IPS-NIHi11 (cell line): ENCODE results near the gene EDDM3A.

Experiments
- DNase-seq: peaks from one replicate; pipeline ENCODE4 v3.0.0; 2012; ENCODE audit warnings: mixed read lengths, low spot score

EDDM3A gene

DNA sequence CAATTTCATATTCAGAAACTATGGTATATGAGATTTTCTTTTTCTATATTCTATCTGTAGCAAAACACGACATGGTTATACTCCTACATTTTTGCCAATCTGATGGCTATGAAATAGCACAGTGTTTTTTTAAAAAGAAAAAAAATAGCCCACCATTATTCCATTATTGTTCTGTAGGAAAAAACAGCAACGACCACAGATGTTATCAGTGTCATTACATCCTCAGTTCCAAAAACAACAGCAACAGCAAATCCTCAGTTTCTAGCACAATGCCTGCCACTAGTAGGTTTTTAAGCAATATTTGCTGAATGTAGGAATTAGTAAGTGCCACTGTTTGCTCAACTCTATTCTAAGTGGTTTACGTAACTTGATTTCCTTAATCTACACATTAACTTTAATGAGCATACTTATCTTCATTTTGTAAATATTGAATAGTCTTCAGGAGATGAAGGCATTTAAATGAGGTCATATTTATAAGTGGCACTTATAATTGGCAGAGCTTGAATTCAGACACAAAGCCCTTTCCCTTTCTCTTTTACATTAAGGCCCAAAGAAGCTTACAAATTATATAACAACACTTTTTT is 43.6 kb downstream of the EDDM3A start:
- DNase-seq: no peak

DNA sequence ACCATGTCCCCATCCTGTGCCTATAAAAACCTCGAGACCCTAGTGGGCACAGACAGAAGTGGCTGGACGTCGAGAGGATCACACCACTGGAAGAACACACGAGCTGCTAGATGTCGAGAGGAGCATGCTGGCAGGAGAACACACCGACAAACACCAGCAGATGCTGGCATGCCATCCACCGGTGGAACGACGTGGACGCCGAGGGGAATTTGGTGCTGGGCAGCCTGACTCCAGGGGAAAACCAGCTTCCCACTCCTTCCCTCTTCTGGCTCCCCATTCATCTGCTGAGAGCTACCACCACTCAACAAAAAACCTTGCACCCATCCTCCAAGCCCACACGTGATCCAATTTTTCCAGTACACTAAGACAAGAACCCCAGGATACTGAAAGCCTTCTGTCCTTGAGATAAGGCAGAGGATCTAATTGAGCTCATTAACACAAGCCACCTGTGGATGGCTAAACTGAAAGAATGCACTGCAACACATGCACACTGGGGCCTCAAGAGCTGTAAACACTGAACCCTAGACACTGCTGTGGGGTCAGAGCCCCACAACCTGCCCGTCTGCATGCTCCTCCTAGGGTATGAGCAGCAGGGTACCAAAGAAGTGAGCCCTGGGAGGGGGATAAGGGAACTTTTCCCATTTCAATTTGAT is 44.9 kb downstream of the EDDM3A start:
- no peak for DNase-seq

DNA sequence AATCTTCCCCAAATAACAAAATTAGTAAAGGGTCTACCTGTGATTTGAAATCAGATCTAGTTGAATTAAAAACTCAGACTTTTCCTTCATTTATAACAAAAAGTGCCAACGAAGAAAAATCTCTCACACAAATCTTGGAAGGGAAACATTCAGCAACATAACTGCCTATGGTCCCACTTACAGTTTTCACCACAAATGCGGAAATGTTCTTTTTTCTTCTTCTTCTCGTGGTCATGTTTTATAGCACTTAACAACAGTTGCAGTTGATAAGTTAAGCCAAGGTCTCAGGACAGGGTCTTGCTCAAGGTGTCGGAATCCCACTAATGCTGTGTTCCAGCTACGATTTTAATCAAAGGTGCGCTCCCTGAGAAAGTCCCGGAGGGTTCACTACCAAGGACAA is 45.5 kb downstream of the EDDM3A start:
- no peak for DNase-seq

DNA sequence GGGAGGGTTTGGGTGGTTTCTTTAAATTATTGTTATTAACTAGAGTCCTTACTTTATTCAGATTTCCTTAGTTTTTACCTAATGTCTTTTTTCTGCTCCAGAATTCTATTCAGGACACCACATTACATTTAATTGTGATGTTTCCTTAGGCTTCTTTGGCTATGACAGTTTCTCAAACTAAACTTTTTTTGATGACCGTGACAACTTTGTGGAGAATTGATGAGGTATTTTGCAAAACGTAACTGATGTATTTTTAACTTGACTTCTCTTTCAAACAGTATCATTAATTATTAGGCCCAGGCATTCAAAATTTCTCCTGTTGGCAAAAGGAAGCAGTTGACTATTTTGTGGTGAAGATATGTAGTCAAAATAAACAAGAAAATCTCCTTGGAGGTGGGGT is 45.9 kb downstream of the EDDM3A start:
- DNase-seq: no peak

DNA sequence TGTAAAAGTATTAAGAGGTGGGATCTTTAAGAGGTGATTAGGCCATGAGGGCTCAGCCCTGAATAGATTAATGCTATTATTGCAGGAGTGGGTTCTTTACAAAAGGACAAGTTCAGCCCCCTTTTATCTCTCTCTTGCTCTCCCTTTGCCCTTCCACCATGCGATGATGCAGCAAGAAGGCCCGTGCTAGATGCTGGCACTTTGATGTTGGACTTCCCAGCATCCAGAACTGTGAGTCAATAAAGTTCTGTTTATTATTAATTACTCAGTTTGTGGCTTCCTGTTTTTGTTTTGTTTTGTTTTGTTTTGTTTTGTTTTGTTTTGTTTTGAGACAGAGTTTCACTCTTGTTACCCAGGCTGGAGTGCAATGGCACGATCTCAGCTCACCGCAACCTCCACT is 46.9 kb downstream of the EDDM3A start:
- no peak for DNase-seq

DNA sequence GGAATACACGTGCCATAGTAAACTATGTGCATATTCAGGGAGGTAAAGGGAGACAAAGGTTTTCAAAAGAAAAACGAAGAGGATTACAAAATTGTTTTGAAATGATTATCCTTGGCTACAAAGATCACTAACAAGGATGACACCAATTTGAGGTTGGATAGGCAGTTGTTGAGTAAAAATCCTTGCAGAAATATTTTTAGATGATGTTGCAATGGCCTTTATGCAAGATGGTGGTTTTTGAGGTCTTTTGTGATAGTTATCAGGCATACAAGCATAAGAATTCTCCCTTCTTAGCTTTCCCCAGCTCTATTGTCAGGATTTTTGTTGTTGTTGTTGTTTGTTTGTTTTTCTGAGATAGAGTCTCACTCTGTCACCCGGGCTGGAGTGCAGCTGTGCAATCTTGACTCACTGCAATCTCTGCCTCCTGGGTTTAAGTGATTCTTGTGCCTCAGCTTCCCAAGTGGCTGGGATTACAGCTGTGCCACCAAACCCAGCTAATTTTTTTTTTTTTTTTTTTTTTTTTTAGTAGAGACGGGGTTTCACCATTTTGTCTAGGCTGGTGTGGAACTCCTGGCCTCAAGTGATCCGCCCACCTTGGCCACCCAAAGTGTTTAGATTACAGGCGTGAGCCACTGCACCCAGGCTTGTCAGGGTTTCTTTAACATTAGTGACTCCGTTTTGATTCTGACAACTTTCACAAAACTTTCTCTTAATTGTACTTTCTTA is 49.1 kb downstream of the EDDM3A start:
- DNase-seq: no peak

DNA sequence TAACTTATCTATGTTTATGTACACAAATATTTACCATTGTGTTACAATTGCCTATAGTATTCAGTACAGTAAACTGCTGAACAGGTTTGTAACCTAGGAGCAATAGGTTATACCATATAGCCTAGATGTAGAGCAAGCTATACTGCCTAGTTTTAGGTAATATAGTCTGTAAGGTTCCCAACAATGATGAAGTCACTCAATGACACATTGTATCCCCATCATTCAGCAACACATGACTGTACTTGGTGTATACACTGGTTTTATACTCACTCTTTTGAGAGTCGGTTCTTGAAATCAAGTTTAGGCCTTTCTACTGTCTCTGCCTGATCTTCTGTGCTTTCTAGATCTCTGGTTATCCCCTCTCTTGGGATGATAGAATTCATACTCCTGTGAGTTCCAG is 51.5 kb downstream of the EDDM3A start:
- no peak for DNase-seq
